H1 (cell line): ENCODE results near the gene GOLGA6C.
"Not testable (repeated sequence)": the region's sequence is repeated elsewhere in the genome, so short reads cannot be mapped to it uniquely, and the experiment has no call there.

Source experiments
- BCL11A ChIP-seq, 2 experiments: IDR thresholded peaks; one replicate each; pipeline ENCODE4 v1.6.1; 2011; ENCODE audit warnings: low read depth in 2 of 2, low read length in 2 of 2, mild to moderate bottlenecking in 2 of 2
- EGR1 ChIP-seq: IDR thresholded peaks from 2 replicates; pipeline ENCODE4 v1.6.1; 2011; ENCODE audit warnings: low read depth, low read length, borderline replicate concordance
- HDAC2 ChIP-seq, 2 experiments: fragments of 300-600 bp in 1 of 2; sonication (generic) in 1 of 2; IDR thresholded peaks; 2 replicates each; pipeline ENCODE4 v1.6.1; 2011 to 2012; ENCODE audit warnings: low read depth in 2 of 2, low read length in 2 of 2, mild to moderate bottlenecking in 2 of 2, moderate library complexity in 2 of 2, borderline replicate concordance in 1 of 2, inconsistent platforms in 1 of 2
- JUN ChIP-seq: IDR thresholded peaks from 2 replicates; pipeline ENCODE4 v1.6.1; 2011; ENCODE audit warnings: low read depth, mild to moderate bottlenecking, improper control_type of control experiment, low read length
- MAFK ChIP-seq: IDR thresholded peaks from 2 replicates; pipeline ENCODE4 v1.6.1; 2012; ENCODE audit warnings: low read depth, mild to moderate bottlenecking, improper control_type of control experiment, low read length
- POLR2AphosphoS5 ChIP-seq: IDR thresholded peaks from 2 replicates; pipeline ENCODE4 v1.6.1; 2011; ENCODE audit warnings: low read depth, low read length
- RAD21 ChIP-seq, 2 experiments: IDR thresholded peaks in 1 of 2; conservative IDR thresholded peaks in 1 of 2; 2 replicates each; pipeline ENCODE4 v1.6.1; 2011; ENCODE audit warnings: low read depth in 2 of 2, low read length in 2 of 2, improper control_type of control experiment in 1 of 2, inconsistent platforms in 1 of 2, mild to moderate bottlenecking in 1 of 2, moderate library complexity in 1 of 2
- RFX5 ChIP-seq: IDR thresholded peaks from 2 replicates; pipeline ENCODE4 v1.6.1; 2011; ENCODE audit warnings: low read depth, low read length, improper control_type of control experiment, borderline replicate concordance
- TAF1 ChIP-seq: IDR thresholded peaks from 2 replicates; pipeline ENCODE4 v1.6.1; 2011; ENCODE audit warnings: mild to moderate bottlenecking, low read depth, low read length
- TF ChIP-seq, protein P1 (sequence below), 3 experiments: IDR thresholded peaks; 1 replicate in 2 of 3; 2 replicates in 1 of 3; pipeline versions ENCODE4 v1.5.1 to v1.6.1; 2011; ENCODE audit warnings: low read length in 3 of 3, mild to moderate bottlenecking in 3 of 3, inconsistent platforms in 2 of 3, low read depth in 1 of 3, moderate library complexity in 1 of 3; ENCODE audit not compliant: insufficient read depth in 1 of 3; ENCODE audit errors: control extremely low read depth in 1 of 3
- TF ChIP-seq, protein P2 (sequence below): IDR thresholded peaks from 2 replicates; pipeline ENCODE4 v1.6.1; 2012; ENCODE audit warnings: inconsistent platforms

DNA sequence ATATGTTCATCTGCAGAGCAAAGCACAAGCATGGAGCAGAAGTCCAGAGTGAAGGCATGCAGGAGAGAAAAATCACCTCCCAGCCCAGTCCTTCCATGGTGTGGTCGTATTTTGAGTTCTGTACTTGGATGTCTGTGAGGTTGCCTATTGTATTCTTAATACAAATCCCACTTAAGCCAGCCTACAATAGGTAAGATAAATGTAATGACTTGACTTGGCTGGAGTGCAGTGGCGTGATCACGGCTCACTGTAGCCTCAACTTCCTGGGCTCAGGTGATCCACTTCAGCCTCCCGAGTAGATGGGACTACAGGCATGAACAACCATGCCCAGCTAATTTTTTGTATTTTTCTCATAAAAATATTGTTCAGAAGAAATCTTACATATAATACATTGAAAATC, 6.8 kb upstream of the GOLGA6C start:
- TF ChIP-seq, protein P1, sequence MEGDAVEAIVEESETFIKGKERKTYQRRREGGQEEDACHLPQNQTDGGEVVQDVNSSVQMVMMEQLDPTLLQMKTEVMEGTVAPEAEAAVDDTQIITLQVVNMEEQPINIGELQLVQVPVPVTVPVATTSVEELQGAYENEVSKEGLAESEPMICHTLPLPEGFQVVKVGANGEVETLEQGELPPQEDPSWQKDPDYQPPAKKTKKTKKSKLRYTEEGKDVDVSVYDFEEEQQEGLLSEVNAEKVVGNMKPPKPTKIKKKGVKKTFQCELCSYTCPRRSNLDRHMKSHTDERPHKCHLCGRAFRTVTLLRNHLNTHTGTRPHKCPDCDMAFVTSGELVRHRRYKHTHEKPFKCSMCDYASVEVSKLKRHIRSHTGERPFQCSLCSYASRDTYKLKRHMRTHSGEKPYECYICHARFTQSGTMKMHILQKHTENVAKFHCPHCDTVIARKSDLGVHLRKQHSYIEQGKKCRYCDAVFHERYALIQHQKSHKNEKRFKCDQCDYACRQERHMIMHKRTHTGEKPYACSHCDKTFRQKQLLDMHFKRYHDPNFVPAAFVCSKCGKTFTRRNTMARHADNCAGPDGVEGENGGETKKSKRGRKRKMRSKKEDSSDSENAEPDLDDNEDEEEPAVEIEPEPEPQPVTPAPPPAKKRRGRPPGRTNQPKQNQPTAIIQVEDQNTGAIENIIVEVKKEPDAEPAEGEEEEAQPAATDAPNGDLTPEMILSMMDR (IDR thresholded peaks at IDR 0.05; ENCODE audit: control extremely low read depth in 1 of 3, insufficient read depth in 1 of 3, low read depth in 1 of 3, low read length in 3 of 3): not testable (repeated sequence)
- TF ChIP-seq HDAC2 (IDR thresholded peaks at IDR 0.05; ENCODE audit: borderline replicate concordance in 1 of 2, low read depth in 2 of 2, low read length in 2 of 2); JUN; BCL11A (IDR thresholded peaks at IDR 0.05; ENCODE audit: low read depth in 2 of 2, low read length in 2 of 2); EGR1; RFX5; POLR2AphosphoS5; MAFK; TAF1; RAD21 (IDR thresholded peaks at IDR 0.05 in 1 of 2, conservative IDR thresholded peaks at IDR 0.05 in 1 of 2; ENCODE audit: low read depth in 2 of 2, low read length in 2 of 2): not testable (repeated sequence)
- TF ChIP-seq, protein P2, sequence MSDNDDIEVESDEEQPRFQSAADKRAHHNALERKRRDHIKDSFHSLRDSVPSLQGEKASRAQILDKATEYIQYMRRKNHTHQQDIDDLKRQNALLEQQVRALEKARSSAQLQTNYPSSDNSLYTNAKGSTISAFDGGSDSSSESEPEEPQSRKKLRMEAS: not testable (repeated sequence)
